HEK293 (cell line): ENCODE results near the gene NIT1.

Experiments
- CTCF ChIA-PET: fragments of 350-600 bp; formaldehyde crosslinking; extraction: SDS; loops from one replicate; lab custom pipeline; 2021; ENCODE audit warnings: antibody characterized with exemption; lab: Yijun Ruan, JAX
- POLR2A ChIA-PET: fragments of 300-600 bp; formaldehyde crosslinking; extraction: SDS; loops from one replicate; lab custom pipeline; 2020; ENCODE audit warnings: antibody characterized with exemption, inconsistent platforms; lab: Yijun Ruan, JAX
- H3K27ac ChIP-seq: fragments of 200-500 bp; sonication (Bioruptor generic); 2 replicates; pipeline ENCODE4 v1.5.1; 2014; ENCODE audit warnings: low read depth, low read length, control low read depth, inconsistent platforms; ENCODE audit errors: extremely low read depth
- H3K36me3 ChIP-seq, 2 experiments: fragments of 200-500 bp in 1 of 2; sonication (Bioruptor generic) in 1 of 2; 1 replicate in 1 of 2; 2 replicates in 1 of 2; pipeline ENCODE4 v1.5.1; 2014 to 2017; ENCODE audit warnings: inconsistent platforms in 2 of 2, low read length in 2 of 2; ENCODE audit not compliant: control insufficient read depth in 2 of 2, insufficient read depth in 1 of 2
- H3K4me1 ChIP-seq: fragments of 200-500 bp; sonication (Bioruptor generic); 2 replicates; pipeline ENCODE4 v1.5.1; 2014; ENCODE audit warnings: mild to moderate bottlenecking, low read length, inconsistent platforms; ENCODE audit not compliant: control insufficient read depth, insufficient read depth
- H3K4me3 ChIP-seq: 2 replicates; pipeline ENCODE4 v1.5.1; 2011; ENCODE audit warnings: low read depth, mild to moderate bottlenecking, control low read depth, low read length, moderate library complexity
- H3K9me3 ChIP-seq: fragments of 200-500 bp; sonication (Bioruptor generic); 2 replicates; pipeline ENCODE4 v1.5.1; 2014; ENCODE audit warnings: low read depth, low read length, inconsistent platforms; ENCODE audit not compliant: control insufficient read depth, insufficient read depth
- GLI4 ChIP-seq: fragments of 450-650 bp; formaldehyde crosslinking; IDR thresholded peaks from 2 replicates; pipeline ENCODE4 v1.5.1; 2016; ENCODE audit warnings: missing biosample characterization, missing genetic modification characterization
- HIC1 ChIP-seq: fragments of 450-650 bp; formaldehyde crosslinking; IDR thresholded peaks from 2 replicates; pipeline ENCODE4 v1.5.1; 2016; ENCODE audit warnings: missing biosample characterization, missing genetic modification characterization
- KLF7 ChIP-seq: fragments of 450-650 bp; formaldehyde crosslinking; IDR thresholded peaks from 2 replicates; pipeline ENCODE4 v1.5.1; 2016; ENCODE audit warnings: missing biosample characterization, missing genetic modification characterization, borderline replicate concordance
- ZBTB1 ChIP-seq: fragments of 450-650 bp; formaldehyde crosslinking; IDR thresholded peaks from 2 replicates; pipeline ENCODE4 v1.5.1; 2016; ENCODE audit warnings: missing biosample characterization, missing genetic modification characterization
- ZBTB21 ChIP-seq: fragments of 450-650 bp; formaldehyde crosslinking; IDR thresholded peaks from 2 replicates; pipeline ENCODE4 v1.5.1; 2017; ENCODE audit warnings: missing biosample characterization, missing genetic modification characterization
- ZBTB48 ChIP-seq: fragments of 450-650 bp; formaldehyde crosslinking; IDR thresholded peaks from 2 replicates; pipeline ENCODE4 v1.5.1; 2016; ENCODE audit warnings: missing biosample characterization, missing genetic modification characterization
- ZEB2 ChIP-seq: fragments of 450-650 bp; formaldehyde crosslinking; IDR thresholded peaks from 2 replicates; pipeline ENCODE4 v1.5.1; 2016; ENCODE audit warnings: missing biosample characterization, missing genetic modification characterization
- ZFP69B ChIP-seq: fragments of 450-650 bp; formaldehyde crosslinking; IDR thresholded peaks from 2 replicates; pipeline ENCODE4 v1.5.1; 2016; ENCODE audit warnings: missing biosample characterization, missing genetic modification characterization
- ZNF121 ChIP-seq: fragments of 450-650 bp; formaldehyde crosslinking; IDR thresholded peaks from 2 replicates; pipeline ENCODE4 v1.5.1; 2016; ENCODE audit warnings: missing biosample characterization, missing genetic modification characterization
- ZNF223 ChIP-seq: fragments of 450-650 bp; formaldehyde crosslinking; IDR thresholded peaks from 2 replicates; pipeline ENCODE4 v1.5.1; 2016; ENCODE audit warnings: missing biosample characterization, missing genetic modification characterization
- ZNF404 ChIP-seq: fragments of 450-650 bp; formaldehyde crosslinking; IDR thresholded peaks from 2 replicates; pipeline ENCODE4 v1.5.1; 2017; ENCODE audit warnings: missing biosample characterization, missing genetic modification characterization
- ZNF510 ChIP-seq: fragments of 450-650 bp; formaldehyde crosslinking; IDR thresholded peaks from 2 replicates; pipeline ENCODE4 v1.5.1; 2018; ENCODE audit warnings: mild to moderate bottlenecking, missing genetic modification characterization, missing biosample characterization; ENCODE audit not compliant: insufficient replicate concordance
- ZNF518A ChIP-seq: fragments of 450-650 bp; formaldehyde crosslinking; conservative IDR thresholded peaks from 2 replicates; pipeline ENCODE4 v1.5.1; 2016; ENCODE audit warnings: low read depth, missing biosample characterization, missing genetic modification characterization
- ZNF692 ChIP-seq: fragments of 450-650 bp; formaldehyde crosslinking; IDR thresholded peaks from 2 replicates; pipeline ENCODE4 v1.5.1; 2016; ENCODE audit warnings: missing biosample characterization, missing genetic modification characterization
- ZSCAN30 ChIP-seq: fragments of 450-650 bp; IDR thresholded peaks from 2 replicates; pipeline ENCODE4 v1.5.1; 2018; ENCODE audit warnings: missing biosample characterization, mild to moderate bottlenecking, missing genetic modification characterization, moderate library complexity
- TF ChIP-seq, protein P1 (sequence below): fragments of 450-650 bp; formaldehyde crosslinking; IDR thresholded peaks from 2 replicates; pipeline ENCODE4 v1.5.1; 2016; ENCODE audit warnings: missing biosample characterization, missing genetic modification characterization, low read depth
- TF ChIP-seq, protein P2 (sequence below): fragments of 450-650 bp; formaldehyde crosslinking; IDR thresholded peaks from 2 replicates; pipeline ENCODE4 v1.5.1; 2016; ENCODE audit warnings: missing biosample characterization, missing genetic modification characterization
- TF ChIP-seq, protein P3 (sequence below): fragments of 450-650 bp; formaldehyde crosslinking; IDR thresholded peaks from 2 replicates; pipeline ENCODE4 v1.5.1; 2016; ENCODE audit warnings: missing biosample characterization, missing genetic modification characterization
- TF ChIP-seq, protein P4 (sequence below): fragments of 450-650 bp; formaldehyde crosslinking; IDR thresholded peaks from 2 replicates; pipeline ENCODE4 v1.5.0; 2017; ENCODE audit warnings: missing biosample characterization, missing genetic modification characterization, borderline replicate concordance

Gene NIT1

GRCh38 chr1:161115132-161115711 lies 2.7 kb upstream of the NIT1 start:
- CTCF ChIA-PET: interaction anchor here (1.2 kb wide), 1 partner anchor 440 kb away, joined by 7 read pairs; no protein-coding TSS in a partner anchor
- TF ChIP-seq ZBTB48 (tag by site-specific recombination) (0 out of 2 replicates have a peak, but pooled peaks have one; percentile 29), HIC1 (tag by site-specific recombination) (peak; percentile 90), ZSCAN30 (no peak), ZNF121 (tag by site-specific recombination) (no peak), KLF7 (tag by site-specific recombination) (no peak), ZBTB1 (no peak), ZNF518A (no peak), ZEB2 (peak; percentile 91; the same call in 1 of the 2 replicates), ZNF223 (tag by site-specific recombination) (no peak), ZNF692 (tag by site-specific recombination) (peak; percentile 58; the same call in 1 of the 2 replicates), ZFP69B (tag by site-specific recombination) (peak; percentile 53; the same call in 1 of the 2 replicates), ZBTB21 (tag by site-specific recombination) (peak; percentile 42), ZNF404 (tag by site-specific recombination) (no peak), GLI4 (tag by site-specific recombination) (0 out of 2 replicates have a peak, but pooled peaks have one; percentile 20), ZNF510 (tag by site-specific recombination) (no peak)
- TF ChIP-seq, protein P1, sequence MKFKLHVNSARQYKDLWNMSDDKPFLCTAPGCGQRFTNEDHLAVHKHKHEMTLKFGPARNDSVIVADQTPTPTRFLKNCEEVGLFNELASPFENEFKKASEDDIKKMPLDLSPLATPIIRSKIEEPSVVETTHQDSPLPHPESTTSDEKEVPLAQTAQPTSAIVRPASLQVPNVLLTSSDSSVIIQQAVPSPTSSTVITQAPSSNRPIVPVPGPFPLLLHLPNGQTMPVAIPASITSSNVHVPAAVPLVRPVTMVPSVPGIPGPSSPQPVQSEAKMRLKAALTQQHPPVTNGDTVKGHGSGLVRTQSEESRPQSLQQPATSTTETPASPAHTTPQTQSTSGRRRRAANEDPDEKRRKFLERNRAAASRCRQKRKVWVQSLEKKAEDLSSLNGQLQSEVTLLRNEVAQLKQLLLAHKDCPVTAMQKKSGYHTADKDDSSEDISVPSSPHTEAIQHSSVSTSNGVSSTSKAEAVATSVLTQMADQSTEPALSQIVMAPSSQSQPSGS (tag by site-specific recombination): peak; percentile 77
- TF ChIP-seq, protein P2, sequence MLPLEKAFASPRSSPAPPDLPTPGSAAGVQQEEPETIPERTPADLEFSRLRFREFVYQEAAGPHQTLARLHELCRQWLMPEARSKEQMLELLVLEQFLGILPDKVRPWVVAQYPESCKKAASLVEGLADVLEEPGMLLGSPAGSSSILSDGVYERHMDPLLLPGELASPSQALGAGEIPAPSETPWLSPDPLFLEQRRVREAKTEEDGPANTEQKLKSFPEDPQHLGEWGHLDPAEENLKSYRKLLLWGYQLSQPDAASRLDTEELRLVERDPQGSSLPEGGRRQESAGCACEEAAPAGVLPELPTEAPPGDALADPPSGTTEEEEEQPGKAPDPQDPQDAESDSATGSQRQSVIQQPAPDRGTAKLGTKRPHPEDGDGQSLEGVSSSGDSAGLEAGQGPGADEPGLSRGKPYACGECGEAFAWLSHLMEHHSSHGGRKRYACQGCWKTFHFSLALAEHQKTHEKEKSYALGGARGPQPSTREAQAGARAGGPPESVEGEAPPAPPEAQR (tag by site-specific recombination): 0 out of 2 replicates have a peak, but pooled peaks have one; percentile 52
- TF ChIP-seq, protein P3, sequence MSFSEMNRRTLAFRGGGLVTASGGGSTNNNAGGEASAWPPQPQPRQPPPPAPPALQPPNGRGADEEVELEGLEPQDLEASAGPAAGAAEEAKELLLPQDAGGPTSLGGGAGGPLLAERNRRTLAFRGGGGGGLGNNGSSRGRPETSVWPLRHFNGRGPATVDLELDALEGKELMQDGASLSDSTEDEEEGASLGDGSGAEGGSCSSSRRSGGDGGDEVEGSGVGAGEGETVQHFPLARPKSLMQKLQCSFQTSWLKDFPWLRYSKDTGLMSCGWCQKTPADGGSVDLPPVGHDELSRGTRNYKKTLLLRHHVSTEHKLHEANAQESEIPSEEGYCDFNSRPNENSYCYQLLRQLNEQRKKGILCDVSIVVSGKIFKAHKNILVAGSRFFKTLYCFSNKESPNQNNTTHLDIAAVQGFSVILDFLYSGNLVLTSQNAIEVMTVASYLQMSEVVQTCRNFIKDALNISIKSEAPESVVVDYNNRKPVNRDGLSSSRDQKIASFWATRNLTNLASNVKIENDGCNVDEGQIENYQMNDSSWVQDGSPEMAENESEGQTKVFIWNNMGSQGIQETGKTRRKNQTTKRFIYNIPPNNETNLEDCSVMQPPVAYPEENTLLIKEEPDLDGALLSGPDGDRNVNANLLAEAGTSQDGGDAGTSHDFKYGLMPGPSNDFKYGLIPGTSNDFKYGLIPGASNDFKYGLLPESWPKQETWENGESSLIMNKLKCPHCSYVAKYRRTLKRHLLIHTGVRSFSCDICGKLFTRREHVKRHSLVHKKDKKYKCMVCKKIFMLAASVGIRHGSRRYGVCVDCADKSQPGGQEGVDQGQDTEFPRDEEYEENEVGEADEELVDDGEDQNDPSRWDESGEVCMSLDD (tag by site-specific recombination): peak; percentile 58; the same call in 1 of the 2 replicates
- TF ChIP-seq, protein P4, sequence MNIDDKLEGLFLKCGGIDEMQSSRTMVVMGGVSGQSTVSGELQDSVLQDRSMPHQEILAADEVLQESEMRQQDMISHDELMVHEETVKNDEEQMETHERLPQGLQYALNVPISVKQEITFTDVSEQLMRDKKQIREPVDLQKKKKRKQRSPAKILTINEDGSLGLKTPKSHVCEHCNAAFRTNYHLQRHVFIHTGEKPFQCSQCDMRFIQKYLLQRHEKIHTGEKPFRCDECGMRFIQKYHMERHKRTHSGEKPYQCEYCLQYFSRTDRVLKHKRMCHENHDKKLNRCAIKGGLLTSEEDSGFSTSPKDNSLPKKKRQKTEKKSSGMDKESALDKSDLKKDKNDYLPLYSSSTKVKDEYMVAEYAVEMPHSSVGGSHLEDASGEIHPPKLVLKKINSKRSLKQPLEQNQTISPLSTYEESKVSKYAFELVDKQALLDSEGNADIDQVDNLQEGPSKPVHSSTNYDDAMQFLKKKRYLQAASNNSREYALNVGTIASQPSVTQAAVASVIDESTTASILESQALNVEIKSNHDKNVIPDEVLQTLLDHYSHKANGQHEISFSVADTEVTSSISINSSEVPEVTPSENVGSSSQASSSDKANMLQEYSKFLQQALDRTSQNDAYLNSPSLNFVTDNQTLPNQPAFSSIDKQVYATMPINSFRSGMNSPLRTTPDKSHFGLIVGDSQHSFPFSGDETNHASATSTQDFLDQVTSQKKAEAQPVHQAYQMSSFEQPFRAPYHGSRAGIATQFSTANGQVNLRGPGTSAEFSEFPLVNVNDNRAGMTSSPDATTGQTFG (tag by site-specific recombination): peak; percentile 69; the same call in 1 of the 2 replicates

More at GRCh38 chr1:161115132-161115711, 2.7 kb upstream of the NIT1 start:
- POLR2A ChIA-PET: interaction anchor here (0.7 to 1.5 kb wide), 2 partner anchors 11 to 20 kb away, joined by 3 read pairs; no protein-coding TSS in a partner anchor
- peaks cover 9% of the 10 kb centered on the region for H3K4me1 ChIP-seq
- no peak overlapping the region for H3K27ac ChIP-seq
- H3K4me3 ChIP-seq: no peak overlapping the region
- H3K36me3 ChIP-seq: peaks cover 0 to 23% of the 10 kb centered on the region in 2 experiments; a peak in 1 of 3 replicates
- no peaks in the 10 kb centered on the region for H3K9me3 ChIP-seq
